Neural cell (in vitro differentiated cells): ENCODE data around the gene AK8. TPM values are rescaled to one million over a fixed set of nuclear protein-coding genes. Genes with fewer than 3 reads are reported as not detected.

Experiments
- H2AFZ ChIP-seq: fragments of 200-600, 300-800 bp; sonication (generic), shearing (Covaris generic); 2 replicates; pipeline ENCODE4 v1.6.0; 2014; ENCODE audit warnings: low read depth, mild to moderate bottlenecking, antibody characterized with exemption, low read length, moderate library complexity
- H3F3A ChIP-seq: fragments of 200-600 bp; shearing (Covaris generic); 2 replicates; pipeline ENCODE4 v1.6.1; 2016; ENCODE audit warnings: mild to moderate bottlenecking, moderate library complexity, mixed read lengths, antibody characterized with exemption, low read length; ENCODE audit not compliant: insufficient read depth, poor library complexity, severe bottlenecking
- H3K27ac ChIP-seq: fragments of 200-600, 300-800 bp; sonication (generic), shearing (Covaris generic); 2 replicates; pipeline ENCODE4 v1.5.1; 2014; ENCODE audit warnings: mild to moderate bottlenecking, low read length, moderate library complexity
- H3K27me3 ChIP-seq: fragments of 300-800, 200-600 bp; sonication (generic), shearing (Covaris generic); 2 replicates; pipeline ENCODE4 v1.6.0; 2014; ENCODE audit warnings: mild to moderate bottlenecking, low read depth, low read length, moderate library complexity; ENCODE audit not compliant: insufficient read depth
- H3K36me3 ChIP-seq: fragments of 300-800, 200-600 bp; sonication (generic), shearing (Covaris generic); 2 replicates; pipeline ENCODE4 v1.5.1; 2014; ENCODE audit warnings: mild to moderate bottlenecking, antibody characterized with exemption, low read length, moderate library complexity; ENCODE audit not compliant: insufficient read depth
- H3K4me2 ChIP-seq: fragments of 300-800, 200-600 bp; sonication (generic), shearing (Covaris generic); 2 replicates; pipeline ENCODE4 v1.6.0; 2014; ENCODE audit warnings: mild to moderate bottlenecking, low read length
- H3K4me3 ChIP-seq: fragments of 300-800, 200-600 bp; sonication (generic), shearing (Covaris generic); 2 replicates; pipeline ENCODE4 v1.5.1; 2014; ENCODE audit warnings: mild to moderate bottlenecking, low read length, moderate library complexity
- H3K79me2 ChIP-seq: fragments of 200-600 bp; shearing (Covaris generic); replicated peaks from 2 replicates; pipeline ENCODE4 v1.6.0; 2014; ENCODE audit warnings: mild to moderate bottlenecking, low read length, moderate library complexity; ENCODE audit not compliant: insufficient read depth
- H3K9ac ChIP-seq: fragments of 300-800, 200-600 bp; sonication (generic), shearing (Covaris generic); 2 replicates; pipeline ENCODE4 v1.6.1; 2016; ENCODE audit warnings: mild to moderate bottlenecking, low read length, mixed read lengths
- H3K9me2 ChIP-seq: fragments of 200-600 bp; shearing (Covaris generic); 2 replicates; pipeline ENCODE4 v1.6.1; 2016; ENCODE audit warnings: mild to moderate bottlenecking, low read length, mixed read lengths; ENCODE audit not compliant: insufficient read depth
- H3K9me3 ChIP-seq: fragments of 200-600, 300-800 bp; sonication (generic), shearing (Covaris generic); 2 replicates; pipeline ENCODE4 v1.6.1; 2016; ENCODE audit warnings: mild to moderate bottlenecking, mixed run types, low read length, moderate library complexity, mixed read lengths
- H4K20me1 ChIP-seq: fragments of 200-600 bp; shearing (Covaris generic); 2 replicates; pipeline ENCODE4 v1.6.1; 2016; ENCODE audit warnings: mild to moderate bottlenecking, mixed run types; ENCODE audit not compliant: insufficient read depth
- CTCF ChIP-seq: fragments of 450-650 bp; IDR thresholded peaks from 2 replicates; pipeline ENCODE4 v1.5.1; 2014; ENCODE audit warnings: antibody characterized with exemption, mild to moderate bottlenecking, moderate library complexity; ENCODE audit not compliant: poor library complexity, severe bottlenecking
- EP300 ChIP-seq: fragments of 450-650 bp; conservative IDR thresholded peaks from 2 replicates; pipeline ENCODE4 v1.6.1; 2014; ENCODE audit warnings: antibody characterized with exemption, mild to moderate bottlenecking, moderate library complexity; ENCODE audit not compliant: poor library complexity, severe bottlenecking
- EZH2 ChIP-seq: fragments of 200-600, 300-800 bp; shearing (Covaris generic), sonication (generic); IDR thresholded peaks from 2 replicates; pipeline ENCODE4 v1.6.1; 2014; ENCODE audit warnings: antibody characterized with exemption, low read length, borderline replicate concordance, mild to moderate bottlenecking; ENCODE audit not compliant: insufficient read depth, poor library complexity, severe bottlenecking
- MXI1 ChIP-seq: fragments of 450-650 bp; conservative IDR thresholded peaks from 2 replicates; pipeline ENCODE4 v1.6.1; 2014; ENCODE audit warnings: antibody characterized with exemption, mild to moderate bottlenecking; ENCODE audit not compliant: poor library complexity, severe bottlenecking
- POLR2AphosphoS5 ChIP-seq: IDR thresholded peaks from 2 replicates; pipeline ENCODE4 v1.6.1; 2012
- RAD21 ChIP-seq: fragments of 450-650 bp; conservative IDR thresholded peaks from 2 replicates; pipeline ENCODE4 v1.6.1; 2014; ENCODE audit warnings: antibody characterized with exemption, mild to moderate bottlenecking, moderate library complexity
- REST ChIP-seq: IDR thresholded peaks from 2 replicates; pipeline ENCODE4 v1.6.1; 2012; ENCODE audit warnings: borderline replicate concordance
- SMC3 ChIP-seq: fragments of 450-650 bp; conservative IDR thresholded peaks from 2 replicates; pipeline ENCODE4 v1.6.1; 2014; ENCODE audit warnings: antibody characterized with exemption, mild to moderate bottlenecking, moderate library complexity; ENCODE audit not compliant: poor library complexity
- TAF1 ChIP-seq: IDR thresholded peaks from 2 replicates; pipeline ENCODE4 v1.6.1; 2012; ENCODE audit warnings: low read depth
- polyA plus RNA-seq: library from polyadenylated mRNA; depleted of rRNA; stranded (reverse); fragments of >200 nt; gene quantifications from 2 replicates; pipeline ENCODE4 v1.2.3, GENCODE V29; 2014

AK8 gene
- polyA plus RNA-seq, 1 donor from 2014 or later, result 0.71 TPM

GRCh38 chr9:132854832-132855231, 23.3 kb downstream of the AK8 start:
- H3K36me3 ChIP-seq, result no peaks in the 10 kb centered on the region
- H2AFZ ChIP-seq, result no peak overlapping the region
- no peaks in the 10 kb centered on the region for H3K79me2 ChIP-seq
- H3K9me2 ChIP-seq, result no peaks in the 10 kb centered on the region
- no peak overlapping the region for H3K4me2 ChIP-seq
- H3K27me3 ChIP-seq, result no peaks in the 10 kb centered on the region
- no peaks in the 10 kb centered on the region for H3K9me3 ChIP-seq
- no peaks in the 10 kb centered on the region for H4K20me1 ChIP-seq
- no peaks in the 10 kb centered on the region for H3F3A ChIP-seq
- no peak overlapping the region for H3K9ac ChIP-seq
- no peak overlapping the region for H3K27ac ChIP-seq
- H3K4me3 ChIP-seq, result no peak overlapping the region
- TF ChIP-seq SMC3 (no peak), EZH2 (no peak), RAD21 (no peak), EP300 (no peak), CTCF (no peak), MXI1 (no peak), REST (no peak), TAF1 (no peak), POLR2AphosphoS5 (no peak)

GRCh38 chr9:132853482-132853881, 24.6 kb downstream of the AK8 start:
- Histone ChIP-seq H3K9ac (no peak overlapping the region), H2AFZ (no peak overlapping the region), H3F3A (no peaks in the 10 kb centered on the region), H3K27me3 (no peaks in the 10 kb centered on the region), H3K9me3 (no peaks in the 10 kb centered on the region), H3K27ac (no peak overlapping the region), H3K79me2 (no peaks in the 10 kb centered on the region), H3K36me3 (no peaks in the 10 kb centered on the region), H3K9me2 (no peaks in the 10 kb centered on the region), H4K20me1 (no peaks in the 10 kb centered on the region), H3K4me2 (no peak overlapping the region), H3K4me3 (no peak overlapping the region)
- TF ChIP-seq REST (no peak), RAD21 (no peak), EZH2 (no peak), MXI1 (no peak), TAF1 (no peak), SMC3 (no peak)
